Adrenal gland (tissue), 12 donors: Measurements from ENCODE around the gene SNN. TPM values are rescaled to one million over a fixed set of nuclear protein-coding genes. Genes with fewer than 3 reads are reported as not detected.

Source experiments
- DNase-seq, 7 donors: peaks; one replicate each; pipeline ENCODE4 v3.0.0-alpha.2; 2019 to 2020
- H3K27ac ChIP-seq, 5 donors: fragments of 200-600 bp; sonication (generic) in 4 of 5; 1 replicate in 3 of 5; 2 replicates in 2 of 5; pipeline versions ENCODE4 v1.5.1 to v1.8.0; 2016 to 2020; ENCODE audit warnings: mild to moderate bottlenecking in 1 of 5
- H3K27me3 ChIP-seq: fragments of 200-600 bp; 2 replicates; pipeline ENCODE4 v1.8.0; 2021
- H3K36me3 ChIP-seq, 2 donors: fragments of 200-600 bp; replicated peaks in 1 of 2; 1 replicate in 1 of 2; 2 replicates in 1 of 2; pipeline versions ENCODE4 v1.5.1 to v1.8.0; 2018 to 2022
- H3K4me1 ChIP-seq, 2 donors: fragments of 200-600 bp; replicated peaks in 1 of 2; 1 replicate in 1 of 2; 2 replicates in 1 of 2; pipeline versions ENCODE4 v1.5.1 to v1.8.0; 2018 to 2021
- H3K4me3 ChIP-seq, 4 donors: fragments of 200-600 bp; sonication (generic) in 3 of 4; one replicate each; pipeline ENCODE4 v1.5.1; 2016 to 2018
- H3K9me3 ChIP-seq, 3 donors: fragments of 200-600 bp; sonication (generic) in 1 of 3; replicated peaks in 1 of 3; 1 replicate in 2 of 3; 2 replicates in 1 of 3; pipeline versions ENCODE4 v1.5.1 to v1.8.0; 2016 to 2021
- CTCF ChIP-seq, 6 experiments: fragments of 450-650 bp in 4 of 6; fragments of 200-600 bp in 2 of 6; sonication (generic) in 1 of 6; IDR thresholded peaks; 1 replicate in 5 of 6; 2 replicates in 1 of 6; pipeline versions ENCODE4 v1.5.1 to v1.8.0; 2016 to 2021; ENCODE audit warnings: antibody characterized with exemption in 6 of 6, mild to moderate bottlenecking in 2 of 6, moderate library complexity in 1 of 6
- POLR2A ChIP-seq, 2 donors: fragments of 450-650 bp; IDR thresholded peaks; one replicate each; pipeline ENCODE4 v1.6.1; 2017; ENCODE audit warnings: antibody characterized with exemption in 2 of 2, mild to moderate bottlenecking in 2 of 2, moderate library complexity in 1 of 2
- WGBS, 4 donors: extraction: QIAGEN DNeasy Blood & Tissue Kit in 2 of 4; methylation state at CpG; one replicate each; pipeline versions ENCODE4 v1.1.5 to v1.1.7; 2013 to 2017; 5-methylcytosine and 5-hydroxymethylcytosine counted together
- intact Hi-C, 2 donors: fragments of 100-400 bp; cut with DNase I; formaldehyde crosslinking; loops; one replicate each; pipeline versions ENCODE4 v1.14.1 to v1.15.0; 2022 to 2023
- polyA plus RNA-seq, 3 donors: library from polyadenylated mRNA; stranded (reverse); fragments of 200-250 nt in 2 of 3; fragments of 350-450 nt in 1 of 3; fragmentation: Illumina TruSeq in 1 of 3; extraction: RNeasy Lipid Tissue Mini Kit (QIAGEN cat#74804) in 1 of 3; gene quantifications; one replicate each; pipeline ENCODE4 v1.2.3, GENCODE V29; 2013 to 2014
- total RNA-seq, 9 donors: library from RNA; depleted of rRNA in 4 of 9; stranded (reverse); fragments of >200 nt in 4 of 9; fragments of 120-200 nt in 1 of 9; fragmentation: NEBNext Ultra II Directional in 1 of 9; extraction: Animal tissue kit (Norgen Biotek cat#: 25700) in 1 of 9; gene quantifications; one replicate each; pipeline versions ENCODE4 v1.1.0 to v1.2.4, GENCODE V29; 2013 to 2023
- donor health status: healthy with polysubstance abuse.
- donor health status: Bipolar disorder and iron deficiency.
- donor health status: DM: yes; HTN: yes; CAD: no.
- donor health status: DM: no; HTN: no; CAD: no.
- donor health status: DM: no; HTN: no; CAD: no.
- donor health status: DM: yes; HTN: yes; CAD: no.

Gene SNN
- total and polyA plus RNA-seq, 12 donors = 10.5 to 94.7 (median 39.3) TPM

DNA sequence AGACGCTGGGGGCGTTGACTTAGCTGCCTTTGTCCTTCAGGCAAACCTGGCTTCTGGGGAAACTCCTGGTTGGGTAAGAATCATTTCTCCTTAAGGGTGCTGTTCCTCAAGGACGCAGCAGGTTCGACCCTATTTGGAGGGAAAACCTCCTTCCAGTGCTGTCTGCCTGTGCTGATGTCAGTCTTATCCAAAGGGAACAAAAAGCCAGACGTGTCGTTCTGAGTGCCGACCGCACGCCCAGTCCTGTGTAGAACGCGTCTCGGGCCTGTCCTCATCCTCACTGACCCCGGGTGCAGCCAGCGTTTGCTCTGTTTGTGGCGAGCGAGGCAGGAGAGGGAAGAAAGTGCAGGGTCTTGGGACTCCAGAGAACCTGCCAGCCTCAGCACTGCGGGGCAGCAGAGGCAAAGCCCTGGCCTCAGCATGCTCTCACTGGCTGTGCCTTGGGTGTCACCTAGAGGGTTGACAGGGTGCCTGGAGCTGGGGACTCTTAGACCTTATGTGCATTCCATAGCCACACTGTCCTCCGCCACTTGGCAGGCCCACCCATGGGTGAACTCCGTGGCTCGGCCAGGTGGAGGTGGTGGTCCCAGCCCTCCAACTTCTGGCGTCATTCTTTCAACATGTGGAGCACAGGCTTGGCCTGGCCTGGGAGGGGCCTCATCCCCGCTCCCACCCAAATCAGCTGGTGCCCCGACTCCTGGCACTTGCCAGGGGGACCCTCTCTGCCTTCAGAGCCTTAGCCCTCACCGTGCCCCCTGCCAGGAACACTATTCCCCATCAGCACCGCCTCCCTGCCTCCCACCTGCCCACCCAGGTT is 6.0 kb downstream of the SNN start:
- Histone ChIP-seq H3K9me3 (no peaks in the 10 kb centered on the region), H3K27me3 (no peaks in the 10 kb centered on the region), H3K36me3 (peaks cover 0 to 34% of the 10 kb centered on the region in 2 donors), H3K4me3 (no peak overlapping the region), H3K27ac (peak overlapping the region in 3 of 5 donors; percentile 33 to 78 (median 35)), H3K4me1 (peaks cover 48 to 76% of the 10 kb centered on the region in 2 donors)
- peak in 1 of 7 donors; percentile 17 for DNase-seq
- TF ChIP-seq CTCF (IDR thresholded peaks at IDR 0.05) (no peak), POLR2A (IDR thresholded peaks at IDR 0.05) (no peak)
- intact Hi-C loops = no loop called here
- 78 to 88% (median 83%) methylated on average over 19 to 25 of the region's 25 CpGs for WGBS, 4 donors

DNA sequence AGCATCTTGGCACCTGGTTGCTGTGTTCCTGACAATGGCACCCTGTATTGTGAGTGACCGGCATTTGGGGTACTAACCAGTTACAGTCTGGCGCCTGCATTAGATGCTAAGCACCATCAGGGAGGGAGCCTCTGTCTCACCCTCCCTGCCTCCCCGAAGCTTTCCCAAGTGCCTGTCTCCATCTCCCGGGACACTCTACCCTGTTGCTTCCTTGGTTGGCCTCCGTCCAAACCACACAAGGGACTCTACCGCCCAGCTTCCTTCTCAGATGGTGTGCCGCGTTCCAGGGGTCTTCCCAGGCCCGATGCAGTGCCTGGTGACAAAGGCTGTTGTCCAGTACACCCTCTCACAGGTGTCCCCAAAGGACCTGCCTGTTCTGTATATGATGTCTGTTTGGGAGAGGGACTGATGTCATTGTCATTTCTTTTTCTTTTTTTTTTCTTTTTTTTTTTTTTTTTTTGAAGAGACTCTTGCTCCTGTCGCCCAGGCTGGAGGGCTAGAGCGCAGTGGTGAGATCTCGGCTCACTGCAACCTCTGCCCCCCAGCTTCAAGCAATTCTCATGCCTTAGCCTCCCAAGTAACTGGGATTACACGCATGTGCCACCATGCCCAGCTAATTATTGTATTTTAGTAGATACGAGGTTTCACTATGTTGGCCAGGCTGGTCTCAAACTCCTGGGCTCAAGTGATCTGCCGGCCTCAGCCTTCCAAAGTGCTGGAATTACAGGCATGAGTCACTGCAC is 6.7 kb downstream of the SNN start:
- Histone ChIP-seq H3K27me3 (no peaks in the 10 kb centered on the region), H3K9me3 (no peaks in the 10 kb centered on the region), H3K4me1 (peaks cover 42 to 69% of the 10 kb centered on the region in 2 donors), H3K4me3 (no peak overlapping the region), H3K36me3 (peaks cover 0 to 42% of the 10 kb centered on the region in 2 donors), H3K27ac (peak overlapping the region in 4 of 5 donors; percentile 23 to 80 (median 58))
- intact Hi-C loops = no loop called here
- no peak for TF ChIP-seq CTCF (IDR thresholded peaks at IDR 0.05)
- peak in 2 of 7 donors; percentile 17 to 37 for DNase-seq
- 40 to 61% (median 53%) methylated on average over 14 to 15 of the region's 15 CpGs for WGBS, 4 donors

DNA sequence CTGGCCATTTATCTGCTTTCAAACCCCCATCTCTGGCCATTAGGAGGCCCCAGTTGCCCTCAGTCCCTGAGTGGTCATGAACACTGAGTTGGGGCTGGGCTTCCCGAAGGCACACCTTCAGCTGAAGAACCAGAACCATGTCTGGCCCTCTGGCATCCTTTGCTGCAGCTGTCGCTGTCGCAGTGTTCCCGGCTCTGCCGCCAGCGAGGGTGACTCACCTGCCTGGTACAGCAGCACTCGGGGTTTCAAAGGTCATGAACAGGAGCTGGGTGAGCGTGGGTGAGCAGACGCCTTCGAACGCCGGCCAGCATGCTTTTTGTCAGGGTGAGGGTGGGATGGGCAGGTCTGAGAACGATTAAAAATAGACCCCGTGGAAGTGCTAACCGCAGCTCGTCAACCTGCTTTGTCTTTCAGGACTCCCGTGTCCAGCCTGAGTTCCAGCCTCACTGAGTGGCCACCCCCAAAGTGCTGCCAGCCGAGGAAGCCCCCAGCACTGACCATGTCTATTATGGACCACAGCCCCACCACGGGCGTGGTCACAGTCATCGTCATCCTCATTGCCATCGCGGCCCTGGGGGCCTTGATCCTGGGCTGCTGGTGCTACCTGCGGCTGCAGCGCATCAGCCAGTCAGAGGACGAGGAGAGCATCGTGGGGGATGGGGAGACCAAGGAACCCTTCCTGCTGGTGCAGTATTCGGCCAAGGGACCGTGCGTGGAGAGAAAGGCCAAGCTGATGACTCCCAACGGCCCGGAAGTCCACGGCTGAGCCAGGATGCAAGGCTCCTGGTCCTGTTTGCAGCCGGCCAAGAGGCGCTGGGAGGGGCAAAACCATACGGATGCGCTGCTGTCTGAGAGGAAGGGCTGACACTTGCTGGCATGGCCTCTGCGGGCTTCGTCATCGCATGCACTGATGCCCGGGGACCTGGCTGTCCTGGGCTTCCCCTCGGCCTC is 7.6 kb downstream of the SNN start:
- H3K4me3 ChIP-seq = no peak overlapping the region
- peak; percentile 72 to 92 (median 89) for DNase-seq
- peak overlapping the region in 4 of 5 donors; percentile 23 to 80 (median 58) for H3K27ac ChIP-seq
- intact Hi-C loops = no loop called here
- TF ChIP-seq CTCF (IDR thresholded peaks at IDR 0.05) (no peak), POLR2A (IDR thresholded peaks at IDR 0.05) (no peak)
- peaks cover 35 to 60% of the 10 kb centered on the region in 2 donors for H3K4me1 ChIP-seq
- H3K36me3 ChIP-seq = peaks cover 0 to 46% of the 10 kb centered on the region in 2 donors
- WGBS, 4 donors = 61 to 87% (median 75%) methylated on average over 29 to 42 of the region's 42 CpGs
- H3K27me3 ChIP-seq = no peaks in the 10 kb centered on the region
- H3K9me3 ChIP-seq = no peaks in the 10 kb centered on the region
